Liver (tissue), 9 donors: Measurements from ENCODE around the gene CCDC88C. TPM values are rescaled to one million over a fixed set of nuclear protein-coding genes. Genes with fewer than 3 reads are reported as not detected.

Source experiments
- DNase-seq: peaks from one replicate; pipeline ENCODE4 v3.0.0-alpha.2; 2017; ENCODE audit warnings: low spot score
- H3K27ac ChIP-seq, 2 donors: one replicate each; pipeline ENCODE4 v1.7.0; 2013; ENCODE audit warnings: inconsistent platforms in 2 of 2, low read length in 2 of 2, control low read depth in 1 of 2, low read depth in 1 of 2, mild to moderate bottlenecking in 1 of 2
- H3K27me3 ChIP-seq, 4 donors: one replicate each; pipeline versions ENCODE4 v1.6.1 to v1.7.0; 2013; ENCODE audit warnings: low read length in 3 of 4, inconsistent platforms in 1 of 4, mild to moderate bottlenecking in 1 of 4, moderate library complexity in 1 of 4; ENCODE audit not compliant: control insufficient read depth in 4 of 4, insufficient read depth in 4 of 4
- H3K36me3 ChIP-seq, 4 donors: one replicate each; pipeline versions ENCODE4 v1.6.1 to v1.7.0; 2013; ENCODE audit warnings: low read length in 3 of 4, mild to moderate bottlenecking in 3 of 4, low read depth in 1 of 4, moderate library complexity in 1 of 4; ENCODE audit not compliant: control insufficient read depth in 4 of 4, insufficient read depth in 3 of 4
- H3K4me1 ChIP-seq, 4 donors: one replicate each; pipeline versions ENCODE4 v1.6.1 to v1.7.0; 2013; ENCODE audit warnings: low read length in 3 of 4, mild to moderate bottlenecking in 3 of 4, moderate library complexity in 1 of 4; ENCODE audit not compliant: control insufficient read depth in 4 of 4, insufficient read depth in 4 of 4
- H3K4me3 ChIP-seq, 3 donors: one replicate each; pipeline versions ENCODE4 v1.6.1 to v1.7.0; 2013; ENCODE audit warnings: low read length in 3 of 3, control low read depth in 1 of 3, low read depth in 1 of 3, mild to moderate bottlenecking in 1 of 3
- H3K9ac ChIP-seq, 2 donors: one replicate each; pipeline ENCODE4 v1.7.0; 2013; ENCODE audit warnings: low read length in 2 of 2, mild to moderate bottlenecking in 2 of 2, moderate library complexity in 2 of 2, control low read depth in 1 of 2, low read depth in 1 of 2
- H3K9me3 ChIP-seq, 4 donors: one replicate each; pipeline versions ENCODE4 v1.6.1 to v1.7.0; 2013; ENCODE audit warnings: low read length in 3 of 4; ENCODE audit not compliant: control insufficient read depth in 4 of 4
- CTCF ChIP-seq: fragments of 150-350 bp; IDR thresholded peaks from 2 replicates; pipeline ENCODE4 v1.5.1; 2017; ENCODE audit warnings: improper control_type of control experiment, low read depth, low read length; ENCODE audit not compliant: missing input control
- EGR1 ChIP-seq, 2 donors: IDR thresholded peaks; 2 replicates each; pipeline ENCODE4 v1.6.1; 2016 to 2018; ENCODE audit warnings: antibody characterized with exemption in 2 of 2, low read depth in 2 of 2
- FOXA1 ChIP-seq: IDR thresholded peaks from 2 replicates; pipeline ENCODE4 v1.6.1; 2016; ENCODE audit warnings: antibody characterized with exemption
- HNF4A ChIP-seq, 2 donors: conservative IDR thresholded peaks; 2 replicates each; pipeline ENCODE4 v1.6.1; 2016; ENCODE audit warnings: antibody characterized with exemption in 2 of 2, mild to moderate bottlenecking in 2 of 2
- HNF4G ChIP-seq: IDR thresholded peaks from 2 replicates; pipeline ENCODE4 v1.6.1; 2016; ENCODE audit warnings: antibody characterized with exemption
- JUND ChIP-seq, 2 donors: IDR thresholded peaks; 2 replicates each; pipeline ENCODE4 v1.6.1; 2016; ENCODE audit warnings: antibody characterized with exemption in 2 of 2
- MAX ChIP-seq: IDR thresholded peaks from 2 replicates; pipeline ENCODE4 v1.6.1; 2016; ENCODE audit warnings: antibody characterized with exemption
- NR2F2 ChIP-seq: IDR thresholded peaks from 2 replicates; pipeline ENCODE4 v1.6.1; 2016; ENCODE audit warnings: antibody characterized with exemption
- RAD21 ChIP-seq, 2 donors: IDR thresholded peaks; 2 replicates each; pipeline ENCODE4 v1.6.1; 2016; ENCODE audit warnings: antibody characterized with exemption in 2 of 2, mild to moderate bottlenecking in 2 of 2
- REST ChIP-seq: IDR thresholded peaks from 2 replicates; pipeline ENCODE4 v1.6.1; 2016; ENCODE audit warnings: antibody characterized with exemption, mild to moderate bottlenecking
- RXRA ChIP-seq, 2 donors: IDR thresholded peaks; 2 replicates each; pipeline ENCODE4 v1.6.1; 2017 to 2018; ENCODE audit warnings: antibody characterized with exemption in 2 of 2, mild to moderate bottlenecking in 1 of 2
- TAF1 ChIP-seq: conservative IDR thresholded peaks from 2 replicates; pipeline ENCODE4 v1.6.1; 2016; ENCODE audit warnings: antibody characterized with exemption, mild to moderate bottlenecking
- YY1 ChIP-seq: IDR thresholded peaks from 2 replicates; pipeline ENCODE4 v1.6.1; 2016; ENCODE audit warnings: antibody characterized with exemption, mild to moderate bottlenecking
- ZBTB33 ChIP-seq: IDR thresholded peaks from 2 replicates; pipeline ENCODE4 v1.6.1; 2016; ENCODE audit warnings: antibody characterized with exemption
- WGBS: extraction: QIAGEN DNeasy Blood & Tissue Kit; methylation state at CpG from one replicate; pipeline ENCODE4 v1.1.7; 2013; 5-methylcytosine and 5-hydroxymethylcytosine counted together
- polyA plus RNA-seq, 2 donors: library from polyadenylated mRNA; stranded (reverse) in 1 of 2; unstranded in 1 of 2; fragments of 200-250 nt in 1 of 2; fragments of >200 nt in 1 of 2; fragmentation: Nextera tagmentation in 1 of 2; extraction: Ambion mirVana in 1 of 2; gene quantifications; one replicate each; pipeline versions ENCODE4 v1.2.1 to v1.2.3, GENCODE V29; 2013 to 2015
- total RNA-seq, 2 donors: library from RNA; depleted of rRNA; stranded (reverse); fragments of >200 nt; gene quantifications; one replicate each; pipeline ENCODE4 v1.2.3, GENCODE V29; 2014
- TF ChIP-seq, protein P1 (sequence below): IDR thresholded peaks from 2 replicates; pipeline ENCODE4 v1.6.1; 2016; ENCODE audit warnings: antibody characterized with exemption
- donor health status: healthy.
- donor health status: healthy.
- donor health status: healthy.
- donor health status: healthy.
- donor health status: healthy.

CCDC88C gene
- total and polyA plus RNA-seq, 4 donors = 1.3 to 10.8 (median 4.0) TPM

GRCh38 chr14:91256661-91257060 lies 161.0 kb downstream of the CCDC88C start (continued):
- TF ChIP-seq TAF1 (no peak), YY1 (no peak)

DNA sequence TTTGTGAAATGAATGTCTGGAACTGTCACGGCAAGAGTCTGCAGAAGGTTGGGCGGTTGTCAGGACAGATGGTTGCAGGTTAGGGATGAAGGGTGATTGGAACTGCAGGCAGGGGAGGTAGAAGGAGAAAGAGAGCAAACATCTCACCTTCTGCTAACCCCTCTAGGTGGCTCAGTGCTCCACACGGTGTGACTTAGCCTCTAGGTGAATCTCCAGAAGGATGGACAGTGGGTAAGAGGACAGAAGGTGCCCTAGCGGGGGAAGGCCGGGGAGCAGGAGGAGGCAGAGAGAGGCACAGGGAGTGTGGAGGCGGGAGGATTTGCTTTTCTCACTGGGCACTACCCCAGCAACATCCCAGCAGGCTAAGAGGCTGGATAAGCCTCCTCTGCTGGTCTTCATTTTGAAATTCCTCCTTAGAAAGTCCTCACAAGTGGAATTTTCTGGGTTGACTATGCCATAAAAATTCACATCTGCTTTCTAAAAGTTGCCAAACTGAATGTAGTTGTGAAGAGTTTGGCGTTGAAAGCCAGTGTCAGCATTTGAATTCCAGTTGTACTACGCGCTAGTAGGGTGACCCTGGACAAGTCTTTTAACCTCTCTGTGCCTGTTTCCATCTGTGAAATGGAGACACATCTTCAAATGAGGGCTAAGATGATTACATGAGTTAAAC lies 162.5 kb downstream of the CCDC88C start:
- no peak for DNase-seq
- H3K36me3 ChIP-seq = no peaks in the 10 kb centered on the region
- no peak overlapping the region for H3K4me3 ChIP-seq
- H3K9me3 ChIP-seq = no peaks in the 10 kb centered on the region
- 79% methylated on average over 9 of the region's 9 CpGs for WGBS
- H3K27me3 ChIP-seq = no peaks in the 10 kb centered on the region
- H3K27ac ChIP-seq = no peak overlapping the region
- no peak overlapping the region for H3K9ac ChIP-seq
- TF ChIP-seq REST = no peak
- TF ChIP-seq JUND (IDR thresholded peaks at IDR 0.05) = no peak
- TF ChIP-seq EGR1 (IDR thresholded peaks at IDR 0.05; ENCODE audit: low read depth in 2 of 2) = no peak
- TF ChIP-seq YY1 = no peak
- H3K4me1 ChIP-seq = peaks cover 4 to 16% (median 5%) of the 10 kb centered on the region in 4 donors

DNA sequence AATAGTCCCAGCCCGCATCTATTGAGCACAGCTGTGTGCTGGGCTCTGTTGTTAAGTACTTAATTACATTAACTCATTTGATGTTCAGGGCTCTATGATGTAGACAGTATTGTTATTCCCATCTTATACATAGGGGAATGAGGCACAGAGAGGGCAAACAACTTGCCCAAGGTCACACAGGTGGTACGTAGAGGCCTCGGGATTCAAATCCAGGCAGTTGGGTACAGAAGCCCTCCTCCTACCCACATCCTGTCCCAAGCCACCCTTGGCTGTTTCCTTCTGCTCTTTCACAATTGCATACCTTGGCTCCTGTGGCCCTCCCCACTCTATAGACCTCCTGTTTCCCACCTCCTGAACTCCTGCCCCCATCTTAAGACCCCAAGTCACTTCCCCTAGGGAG lies 163.2 kb downstream of the CCDC88C start:
- no peak overlapping the region for H3K4me3 ChIP-seq

More for the DNA sequence above, 163.2 kb downstream of the CCDC88C start:
- no peaks in the 10 kb centered on the region for H3K9me3 ChIP-seq
- no peaks in the 10 kb centered on the region for H3K36me3 ChIP-seq
- no peak overlapping the region for H3K27ac ChIP-seq
- no peaks in the 10 kb centered on the region for H3K27me3 ChIP-seq
- H3K4me1 ChIP-seq = peaks cover 4 to 20% (median 5%) of the 10 kb centered on the region in 4 donors
- DNase-seq = no peak
- no peak for TF ChIP-seq FOXA1
- TF ChIP-seq RAD21 (IDR thresholded peaks at IDR 0.05) = no peak
- TF ChIP-seq HNF4A (conservative IDR thresholded peaks at IDR 0.05) = no peak
- no peak for TF ChIP-seq MAX
- no peak for TF ChIP-seq RXRA (IDR thresholded peaks at IDR 0.05)
- TF ChIP-seq EGR1 (IDR thresholded peaks at IDR 0.05; ENCODE audit: low read depth in 2 of 2) = no peak
- TF ChIP-seq CTCF = no peak
- no peak for TF ChIP-seq YY1
- TF ChIP-seq, protein P1, sequence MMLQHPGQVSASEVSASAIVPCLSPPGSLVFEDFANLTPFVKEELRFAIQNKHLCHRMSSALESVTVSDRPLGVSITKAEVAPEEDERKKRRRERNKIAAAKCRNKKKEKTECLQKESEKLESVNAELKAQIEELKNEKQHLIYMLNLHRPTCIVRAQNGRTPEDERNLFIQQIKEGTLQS = no peak
- TF ChIP-seq HNF4G = no peak
- no peak for TF ChIP-seq NR2F2
- no peak for TF ChIP-seq JUND (IDR thresholded peaks at IDR 0.05)
- TF ChIP-seq ZBTB33 = no peak
- TF ChIP-seq REST = no peak
- no peak overlapping the region for H3K9ac ChIP-seq
- WGBS = 78% methylated on average over 3 of the region's 3 CpGs
